GM18526 (cell line): ENCODE results near the gene C6orf163.

ENCODE experiments used
- POLR2A ChIP-seq: IDR thresholded peaks from 3 replicates; pipeline ENCODE4 v1.6.1; 2011; ENCODE audit not compliant: insufficient read length; ENCODE audit errors: extremely low read depth

C6orf163 gene

DNA sequence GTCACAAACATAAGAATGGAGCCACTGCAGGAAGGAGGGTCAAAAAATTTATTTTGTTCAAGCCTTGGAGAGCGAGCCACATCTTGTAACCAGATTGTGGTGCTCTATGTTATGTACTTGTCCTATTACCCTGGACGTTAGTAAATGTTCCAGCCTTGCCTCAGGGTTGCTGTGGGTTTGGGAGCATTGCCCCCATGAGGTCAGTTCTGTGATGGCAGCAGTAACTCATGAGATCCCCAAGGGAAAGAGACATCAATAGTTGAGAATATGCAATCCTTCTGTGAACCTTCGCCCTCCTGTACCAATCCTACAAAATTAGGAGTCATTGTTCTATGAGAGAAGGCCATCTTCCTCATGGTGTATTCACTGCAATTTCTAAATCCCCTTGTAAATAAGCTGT lies 46.7 kb downstream of the C6orf163 start:
- no peak for TF ChIP-seq POLR2A

DNA sequence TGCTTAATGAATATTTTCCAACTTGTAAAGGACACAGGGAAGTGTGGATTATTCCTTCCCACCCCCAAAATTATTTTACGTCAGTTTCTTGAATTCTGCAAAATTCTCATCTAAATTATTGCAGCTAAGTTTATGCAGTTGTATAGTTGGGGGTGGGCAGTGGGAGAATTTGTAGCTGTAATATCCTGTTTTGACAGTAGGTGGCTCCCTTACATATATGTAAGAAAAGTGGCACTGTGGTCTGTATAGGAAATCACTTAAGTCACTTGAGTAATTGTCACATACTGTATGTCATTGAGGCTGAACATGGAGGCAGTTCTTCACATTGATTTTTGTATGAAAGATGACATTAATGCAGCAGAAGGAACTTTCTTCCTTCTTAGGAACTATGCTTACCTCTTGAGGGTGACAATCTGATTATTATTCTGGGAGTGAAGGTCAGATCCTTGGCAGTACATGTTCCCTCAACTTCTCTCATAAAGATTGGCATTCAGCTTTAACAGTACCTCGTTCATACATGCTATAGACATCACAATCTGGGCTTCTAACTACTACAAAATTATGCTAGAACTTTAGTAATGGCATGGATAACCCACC lies 48.5 kb downstream of the C6orf163 start:
- no peak for TF ChIP-seq POLR2A

DNA sequence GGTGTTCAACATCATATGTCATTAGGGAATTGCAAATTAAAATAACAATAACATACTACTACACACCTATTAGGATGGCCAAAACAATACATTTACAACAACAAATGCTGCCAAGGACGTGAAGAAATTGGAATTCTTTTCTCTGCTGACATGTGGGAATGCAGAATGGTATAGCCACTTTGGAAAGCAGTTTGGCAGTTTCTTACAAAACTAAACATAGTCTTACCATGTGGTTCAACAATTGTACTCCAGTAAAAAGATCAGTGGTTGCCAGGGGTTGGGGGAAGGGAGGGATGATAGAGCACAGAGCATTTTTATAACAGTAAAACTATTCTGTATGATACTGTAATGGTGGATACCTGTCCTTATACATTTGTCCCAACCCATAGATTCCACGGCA lies 50.8 kb downstream of the C6orf163 start:
- no peak for TF ChIP-seq POLR2A

DNA sequence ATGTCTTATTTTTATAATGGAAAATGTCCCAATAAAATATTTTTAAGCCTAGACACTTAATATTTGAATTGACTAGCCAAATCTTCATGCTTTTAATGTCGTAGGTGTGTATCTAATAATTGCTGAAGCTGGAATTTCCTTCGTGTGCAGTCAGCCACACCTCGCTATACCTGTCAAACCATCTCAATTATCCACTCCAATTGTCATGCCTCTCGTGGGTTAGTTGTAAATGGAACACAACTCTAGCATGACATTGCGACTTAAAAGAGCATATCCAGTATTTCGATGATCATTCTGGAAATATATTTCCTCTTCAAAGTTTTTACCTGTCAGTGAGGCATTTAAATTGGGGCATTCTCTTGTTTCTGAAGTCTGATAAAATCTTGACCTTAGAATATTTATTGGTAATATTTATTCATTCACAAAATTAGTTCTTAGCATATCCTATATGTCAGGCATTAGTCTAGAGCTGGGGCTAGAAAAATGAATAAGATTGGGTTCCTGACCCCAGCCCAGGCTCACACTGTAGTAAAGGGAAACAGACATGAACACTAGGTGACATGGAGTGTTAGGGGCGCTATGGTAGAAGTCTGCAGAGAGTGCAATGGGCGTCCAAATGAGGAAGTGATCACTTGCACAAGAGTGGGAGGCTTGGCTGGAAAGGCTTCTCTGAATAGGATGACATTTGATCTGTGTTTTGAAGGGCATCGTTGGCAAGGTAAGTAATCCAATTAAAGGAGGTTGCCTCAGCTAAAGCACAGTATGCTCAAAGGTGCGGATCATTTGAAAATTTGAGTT lies 52.2 kb downstream of the C6orf163 start:
- no peak for TF ChIP-seq POLR2A

DNA sequence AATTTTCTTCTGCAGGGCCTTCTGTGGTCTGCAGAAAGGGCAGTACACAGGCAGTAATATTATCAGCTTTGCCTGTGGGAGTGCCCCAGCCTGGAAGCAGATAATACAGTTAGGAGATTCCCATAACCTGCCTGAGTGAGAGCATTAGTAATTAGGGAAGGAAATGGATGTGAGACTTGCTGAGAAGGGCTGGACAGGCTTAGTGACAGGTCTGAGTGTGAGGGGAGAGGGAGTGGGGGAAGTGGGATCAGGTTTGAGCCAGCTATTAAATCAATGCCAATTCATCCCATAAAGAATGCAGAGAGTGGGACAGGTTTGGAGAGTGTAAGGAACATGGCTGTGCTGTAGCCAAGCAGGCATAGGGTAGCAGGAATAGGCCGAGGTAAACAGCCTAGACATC lies 53.0 kb downstream of the C6orf163 start:
- TF ChIP-seq POLR2A: no peak

DNA sequence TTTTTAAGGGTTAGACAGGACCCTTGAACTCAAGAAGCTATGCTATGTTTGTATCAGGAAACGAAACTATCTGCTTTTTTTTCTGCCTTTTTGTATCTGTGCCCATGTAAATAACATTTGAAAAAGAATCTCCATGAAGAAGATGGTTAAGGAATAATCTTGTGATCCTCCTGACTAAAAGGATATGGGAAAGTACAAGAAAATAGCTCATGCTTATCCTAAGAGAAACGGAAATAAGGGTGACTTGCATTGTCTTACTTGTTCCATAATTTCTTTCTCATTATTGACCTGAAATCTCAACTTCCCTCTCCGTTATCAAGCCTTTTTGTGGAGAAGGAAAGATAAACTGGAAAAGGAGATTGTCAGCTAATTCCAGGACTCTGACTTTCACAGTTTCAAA lies 57.2 kb downstream of the C6orf163 start:
- TF ChIP-seq POLR2A: no peak

DNA sequence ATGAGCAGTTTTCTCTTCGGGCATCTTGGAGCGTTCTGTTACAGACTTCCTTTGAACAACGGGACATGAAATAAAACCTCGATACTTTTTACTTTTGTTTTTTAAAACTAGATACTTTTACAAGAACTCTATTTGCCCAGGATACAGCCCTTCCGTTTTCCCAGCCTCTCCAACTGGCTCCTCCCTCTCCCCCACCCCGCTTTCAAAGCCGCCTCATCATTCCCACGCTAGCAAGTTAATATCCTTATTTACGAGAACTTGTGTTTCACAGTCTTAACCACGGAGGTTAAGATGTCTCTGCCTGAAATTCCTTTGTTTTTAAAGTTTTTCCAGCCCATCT lies 62.9 kb downstream of the C6orf163 start:
- no peak for TF ChIP-seq POLR2A

DNA sequence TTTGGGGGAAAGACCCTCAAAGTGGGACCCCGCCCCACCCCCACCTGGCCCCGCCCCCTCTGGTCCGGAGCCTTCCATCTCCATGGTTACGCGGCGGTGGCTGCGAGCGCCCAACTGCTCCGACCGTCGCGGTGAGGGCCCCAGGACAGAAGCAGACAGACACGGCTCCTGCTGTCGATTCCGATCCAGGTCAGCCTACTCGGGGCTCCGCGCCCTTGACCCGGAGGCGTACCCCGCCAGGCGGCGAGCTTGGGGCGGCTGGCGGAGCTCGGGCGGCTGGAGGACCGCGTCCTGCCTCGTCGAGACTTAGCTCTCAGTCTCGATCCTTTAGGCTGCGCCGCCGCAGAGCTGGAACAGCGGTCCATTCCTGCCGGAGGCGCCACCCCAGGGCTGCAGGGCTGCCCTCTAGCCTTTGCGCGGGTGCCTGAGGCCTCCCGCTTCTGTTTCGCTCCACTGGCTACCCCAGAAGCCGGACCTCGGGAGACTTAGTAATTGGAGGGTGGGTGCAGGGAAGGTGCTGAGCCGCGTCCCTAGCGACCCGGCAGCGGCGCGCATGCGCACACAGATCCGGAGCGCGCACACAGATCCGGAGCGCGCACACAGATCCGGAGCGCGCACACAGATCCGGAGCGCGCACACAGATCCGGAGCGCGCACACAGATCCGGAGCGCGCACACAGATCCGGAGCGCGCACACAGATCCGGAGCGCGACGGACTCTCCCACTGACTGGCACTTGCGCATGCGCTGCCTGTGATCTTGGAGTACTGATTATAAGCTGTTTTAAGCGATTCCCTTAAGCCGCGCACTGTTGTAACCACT lies 63.5 kb downstream of the C6orf163 start, which contains the start of gene CFAP206:
TSS of gene CFAP206 (plus strand) at position 72 of the 820 bp plus-strand sequence. CDS start 1,868 bp downstream, outside the sequence.
- no peak for TF ChIP-seq POLR2A

DNA sequence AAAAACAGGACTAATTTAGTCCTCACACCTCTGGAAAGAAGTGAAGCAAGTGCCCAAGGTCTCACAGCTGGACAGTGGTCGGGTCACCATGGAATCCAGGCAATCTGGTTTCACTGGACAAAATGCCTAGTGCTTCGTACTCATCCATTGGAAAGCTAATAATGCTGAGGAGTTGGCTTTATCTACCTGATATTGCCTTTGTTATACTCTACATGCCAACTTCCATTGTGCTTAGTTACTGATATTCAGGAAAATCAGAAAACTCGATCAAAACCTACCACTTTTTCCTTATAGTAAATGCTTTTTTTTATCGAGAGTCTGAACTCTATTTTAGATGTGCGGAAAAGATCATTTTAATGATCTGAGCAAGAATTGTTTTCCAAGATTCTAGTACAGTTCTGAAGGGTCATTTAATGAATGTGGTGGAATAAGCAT lies 64.1 kb downstream of the C6orf163 start:
- TF ChIP-seq POLR2A: no peak
